ENCODE results near the gene TTC28. TPM values are rescaled to one million over a fixed set of nuclear protein-coding genes. Genes with fewer than 3 reads are reported as not detected.

TTC28 gene
- total RNA-seq, 2 donors from 2014 or later = 4.2 to 5.4 TPM

- no peak for DNase-seq
- Mint-ChIP-seq H3K4me3 (no peak overlapping the region), H3K36me3 (ENCODE audit: insufficient read depth in 2 of 2) (no peaks in the 10 kb centered on the region), H3K9me3 (no peaks in the 10 kb centered on the region), H3K27ac (no peak overlapping the region), H3K27me3 (ENCODE audit: low read depth) (no peaks in the 10 kb centered on the region), H3K4me1 (ENCODE audit: low read depth) (peaks cover 8% of the 10 kb centered on the region)
- no peak for ATAC-seq (replicated peaks in 1 of 2)
Measured at GRCh38 chr22:28031383-28031922, 648.2 kb downstream of the TTC28 start.

- DNase-seq (no peak), ATAC-seq (replicated peaks in 1 of 2) (no peak)
- Mint-ChIP-seq H3K27ac (no peak overlapping the region), H3K9me3 (no peaks in the 10 kb centered on the region), H3K4me1 (ENCODE audit: low read depth) (peaks cover 8% of the 10 kb centered on the region), H3K36me3 (ENCODE audit: insufficient read depth in 2 of 2) (no peaks in the 10 kb centered on the region), H3K4me3 (no peak overlapping the region), H3K27me3 (ENCODE audit: low read depth) (no peaks in the 10 kb centered on the region)
Measured at GRCh38 chr22:28030473-28030872, 649.2 kb downstream of the TTC28 start.

- Mint-ChIP-seq H3K27ac (no peak overlapping the region), H3K27me3 (ENCODE audit: low read depth) (no peaks in the 10 kb centered on the region), H3K36me3 (ENCODE audit: insufficient read depth in 2 of 2) (no peaks in the 10 kb centered on the region), H3K9me3 (no peaks in the 10 kb centered on the region), H3K4me1 (ENCODE audit: low read depth) (peaks cover 3% of the 10 kb centered on the region), H3K4me3 (no peak overlapping the region)
- no peak for ATAC-seq (replicated peaks in 1 of 2)
- no peak for DNase-seq
Measured at GRCh38 chr22:28029956-28030355, 649.7 kb downstream of the TTC28 start.

GRCh38 chr22:28029201-28029948 is 650.3 kb downstream of the TTC28 start:
- DNase-seq (no peak), ATAC-seq (replicated peaks in 1 of 2) (no peak)
- no peaks in the 10 kb centered on the region for H3K36me3 Mint-ChIP-seq (ENCODE audit: insufficient read depth in 2 of 2)
- no peaks in the 10 kb centered on the region for H3K27me3 Mint-ChIP-seq (ENCODE audit: low read depth)
- no peak overlapping the region for H3K27ac Mint-ChIP-seq
- no peaks in the 10 kb centered on the region for H3K9me3 Mint-ChIP-seq
- H3K4me3 Mint-ChIP-seq = no peak overlapping the region
- no peaks in the 10 kb centered on the region for H3K4me1 Mint-ChIP-seq (ENCODE audit: low read depth)

- H3K4me1 Mint-ChIP-seq (ENCODE audit: low read depth) = no peaks in the 10 kb centered on the region
- no peak for DNase-seq
- no peak overlapping the region for H3K4me3 Mint-ChIP-seq
- no peak overlapping the region for H3K27ac Mint-ChIP-seq
- no peaks in the 10 kb centered on the region for H3K36me3 Mint-ChIP-seq (ENCODE audit: insufficient read depth in 2 of 2)
- no peaks in the 10 kb centered on the region for H3K27me3 Mint-ChIP-seq (ENCODE audit: low read depth)
- no peaks in the 10 kb centered on the region for H3K9me3 Mint-ChIP-seq
- no peak for ATAC-seq (replicated peaks in 1 of 2)
Measured at GRCh38 chr22:28027453-28028448, 651.9 kb downstream of the TTC28 start.

GRCh38 chr22:28025866-28026575 is 653.6 kb downstream of the TTC28 start:
- no peaks in the 10 kb centered on the region for H3K9me3 Mint-ChIP-seq
- DNase-seq = no peak
- H3K4me3 Mint-ChIP-seq = no peak overlapping the region
- H3K36me3 Mint-ChIP-seq (ENCODE audit: insufficient read depth in 2 of 2) = no peaks in the 10 kb centered on the region
- no peak overlapping the region for H3K27ac Mint-ChIP-seq
- H3K4me1 Mint-ChIP-seq (ENCODE audit: low read depth) = no peaks in the 10 kb centered on the region
- H3K27me3 Mint-ChIP-seq (ENCODE audit: low read depth) = no peaks in the 10 kb centered on the region
- ATAC-seq (replicated peaks in 1 of 2) = no peak

GRCh38 chr22:28025333-28025732 is 654.3 kb downstream of the TTC28 start:
- Mint-ChIP-seq H3K27me3 (ENCODE audit: low read depth) (no peaks in the 10 kb centered on the region), H3K9me3 (no peaks in the 10 kb centered on the region), H3K4me3 (no peak overlapping the region), H3K36me3 (ENCODE audit: insufficient read depth in 2 of 2) (no peaks in the 10 kb centered on the region), H3K27ac (no peak overlapping the region), H3K4me1 (ENCODE audit: low read depth) (no peaks in the 10 kb centered on the region)
- DNase-seq (no peak), ATAC-seq (replicated peaks in 1 of 2) (no peak)

- Mint-ChIP-seq H3K27me3 (ENCODE audit: low read depth) (no peaks in the 10 kb centered on the region), H3K9me3 (no peaks in the 10 kb centered on the region), H3K27ac (no peak overlapping the region), H3K4me1 (ENCODE audit: low read depth) (peaks cover 7% of the 10 kb centered on the region), H3K36me3 (ENCODE audit: insufficient read depth in 2 of 2) (no peaks in the 10 kb centered on the region), H3K4me3 (no peak overlapping the region)
- ATAC-seq (replicated peaks in 1 of 2) = no peak
- no peak for DNase-seq
Measured at GRCh38 chr22:28024422-28024888, 655.2 kb downstream of the TTC28 start.

GRCh38 chr22:28023774-28024173 is 655.9 kb downstream of the TTC28 start:
- Mint-ChIP-seq H3K36me3 (ENCODE audit: insufficient read depth in 2 of 2) (no peaks in the 10 kb centered on the region), H3K4me3 (no peak overlapping the region), H3K9me3 (no peaks in the 10 kb centered on the region), H3K4me1 (ENCODE audit: low read depth) (peaks cover 8% of the 10 kb centered on the region), H3K27ac (no peak overlapping the region), H3K27me3 (ENCODE audit: low read depth) (no peaks in the 10 kb centered on the region)
- DNase-seq (no peak), ATAC-seq (replicated peaks in 1 of 2) (no peak)

GRCh38 chr22:28023036-28023435 is 656.6 kb downstream of the TTC28 start:
- no peak overlapping the region for H3K27ac Mint-ChIP-seq
- H3K9me3 Mint-ChIP-seq = no peaks in the 10 kb centered on the region
- peaks cover 8% of the 10 kb centered on the region for H3K4me1 Mint-ChIP-seq (ENCODE audit: low read depth)
- no peaks in the 10 kb centered on the region for H3K27me3 Mint-ChIP-seq (ENCODE audit: low read depth)
- no peak for ATAC-seq (replicated peaks in 1 of 2)
- H3K4me3 Mint-ChIP-seq = no peak overlapping the region
- DNase-seq = no peak
- no peaks in the 10 kb centered on the region for H3K36me3 Mint-ChIP-seq (ENCODE audit: insufficient read depth in 2 of 2)

- ATAC-seq (replicated peaks in 1 of 2) (no peak), DNase-seq (no peak)
- no peaks in the 10 kb centered on the region for H3K9me3 Mint-ChIP-seq
- H3K4me1 Mint-ChIP-seq (ENCODE audit: low read depth) = peaks cover 8% of the 10 kb centered on the region
- H3K27me3 Mint-ChIP-seq (ENCODE audit: low read depth) = no peaks in the 10 kb centered on the region
- no peak overlapping the region for H3K4me3 Mint-ChIP-seq
- H3K36me3 Mint-ChIP-seq (ENCODE audit: insufficient read depth in 2 of 2) = no peaks in the 10 kb centered on the region
- H3K27ac Mint-ChIP-seq = no peak overlapping the region
Measured at GRCh38 chr22:28021998-28022660, 657.5 kb downstream of the TTC28 start.

Measured in activated T-cell treated with anti-CD3 and anti-CD28 coated beads, Interleukin-2, amount 50 U/mL, for 72 hours (primary cell).